Measurements from ENCODE around the gene PLD6. TPM values are rescaled to one million over a fixed set of nuclear protein-coding genes. Genes with fewer than 3 reads are reported as not detected.

PLD6 gene
- total RNA-seq, 1 donor from 2014 or later = 7.6 TPM

GRCh38 chr17:17221329-17221728 lies 15.2 kb upstream of the PLD6 start:
- H3K27ac Mint-ChIP-seq = no peak overlapping the region
- H3K4me3 Mint-ChIP-seq = no peak overlapping the region
- peaks cover 89% of the 10 kb centered on the region for H3K36me3 Mint-ChIP-seq (ENCODE audit: low read depth)
- DNase-seq (no peak), ATAC-seq (ENCODE audit: low read depth) (no peak)
- intact Hi-C loops (cut with micrococcal nuclease) = no loop called here
- TF ChIP-seq CTCF (IDR thresholded peaks at IDR 0.05) = no peak
- no peaks in the 10 kb centered on the region for H3K4me1 Mint-ChIP-seq
- H3K9me3 Mint-ChIP-seq = no peaks in the 10 kb centered on the region
- no peaks in the 10 kb centered on the region for H3K27me3 Mint-ChIP-seq
- ChIA-PET CTCF (no interaction called here), POLR2A (no interaction called here)

- H3K9me3 Mint-ChIP-seq = no peaks in the 10 kb centered on the region
- intact Hi-C loops (cut with micrococcal nuclease) = no loop called here
- H3K27me3 Mint-ChIP-seq = no peaks in the 10 kb centered on the region
- peaks cover 90% of the 10 kb centered on the region for H3K36me3 Mint-ChIP-seq (ENCODE audit: low read depth)
- TF ChIP-seq CTCF (IDR thresholded peaks at IDR 0.05) = no peak
- ATAC-seq (ENCODE audit: low read depth) (no peak), DNase-seq (no peak)
- no peaks in the 10 kb centered on the region for H3K4me1 Mint-ChIP-seq
- ChIA-PET CTCF (no interaction called here), POLR2A (no interaction called here)
- H3K27ac Mint-ChIP-seq = no peak overlapping the region
- H3K4me3 Mint-ChIP-seq = no peak overlapping the region
These were observed 14.4 kb upstream of the PLD6 start for GRCh38 chr17:17220529-17220928.

GRCh38 chr17:17217995-17218394 lies 11.9 kb upstream of the PLD6 start:
- ChIA-PET CTCF (no interaction called here), POLR2A (no interaction called here)
- intact Hi-C loops (cut with micrococcal nuclease) = no loop called here
- Mint-ChIP-seq H3K4me3 (no peak overlapping the region), H3K27me3 (no peaks in the 10 kb centered on the region), H3K36me3 (ENCODE audit: low read depth) (peaks cover 88% of the 10 kb centered on the region), H3K27ac (no peak overlapping the region), H3K4me1 (no peaks in the 10 kb centered on the region), H3K9me3 (no peaks in the 10 kb centered on the region)
- DNase-seq (no peak), ATAC-seq (ENCODE audit: low read depth) (no peak)
- TF ChIP-seq CTCF (IDR thresholded peaks at IDR 0.05) = no peak

- H3K9me3 Mint-ChIP-seq = no peaks in the 10 kb centered on the region
- H3K27ac Mint-ChIP-seq = no peak overlapping the region
- CTCF ChIA-PET = no interaction called here
- intact Hi-C loops (cut with micrococcal nuclease) = no loop called here
- no peak overlapping the region for H3K4me3 Mint-ChIP-seq
- H3K27me3 Mint-ChIP-seq = no peaks in the 10 kb centered on the region
- POLR2A ChIA-PET = no interaction called here
- ATAC-seq (ENCODE audit: low read depth) (no peak), DNase-seq (no peak)
- peaks cover 83% of the 10 kb centered on the region for H3K36me3 Mint-ChIP-seq (ENCODE audit: low read depth)
- no peak for TF ChIP-seq CTCF (IDR thresholded peaks at IDR 0.05)
- no peaks in the 10 kb centered on the region for H3K4me1 Mint-ChIP-seq
These were observed 10.6 kb upstream of the PLD6 start for GRCh38 chr17:17216776-17217175.

GRCh38 chr17:17216236-17216635 lies 10.1 kb upstream of the PLD6 start:
- Mint-ChIP-seq H3K4me1 (no peaks in the 10 kb centered on the region), H3K27me3 (no peaks in the 10 kb centered on the region), H3K9me3 (no peaks in the 10 kb centered on the region), H3K27ac (no peak overlapping the region), H3K4me3 (no peak overlapping the region), H3K36me3 (ENCODE audit: low read depth) (peaks cover 78% of the 10 kb centered on the region)
- intact Hi-C loops (cut with micrococcal nuclease) = no loop called here
- no peak for TF ChIP-seq CTCF (IDR thresholded peaks at IDR 0.05)
- ChIA-PET POLR2A (no interaction called here), CTCF (no interaction called here)
- no peak for DNase-seq
- no peak for ATAC-seq (ENCODE audit: low read depth)
